DND-41 (cell line): ENCODE measurements around the gene ZNF71.

Source experiments
- ATAC-seq: fragments of 200-7000 bp; cut with Tn5 transposase; 3 replicates; pipeline ENCODE4 v1.9.1; 2021; ENCODE audit warnings: low read depth; ENCODE audit not compliant: insufficient read depth
- DNase-seq: peaks from one replicate; pipeline ENCODE4 v3.0.0-alpha.2; 2020
- H2AFZ ChIP-seq: 2 replicates; pipeline ENCODE4 v1.6.0; 2012; ENCODE audit warnings: low read depth, low read length
- H3K27ac ChIP-seq: 2 replicates; pipeline ENCODE4 v1.5.1; 2012; ENCODE audit warnings: low read length, inconsistent platforms
- H3K27me3 ChIP-seq: fragments of 200-600 bp; sonication (generic); 2 replicates; pipeline ENCODE4 v1.6.0; 2012; ENCODE audit warnings: low read length, mild to moderate bottlenecking, inconsistent platforms; ENCODE audit not compliant: insufficient read depth, poor library complexity
- H3K36me3 ChIP-seq: 2 replicates; pipeline ENCODE4 v1.5.1; 2012; ENCODE audit warnings: low read length, inconsistent platforms; ENCODE audit not compliant: insufficient read depth
- H3K4me1 ChIP-seq: 2 replicates; pipeline ENCODE4 v1.5.1; 2012; ENCODE audit warnings: mild to moderate bottlenecking, low read length; ENCODE audit not compliant: insufficient read depth
- H3K4me2 ChIP-seq: 2 replicates; pipeline ENCODE4 v1.6.0; 2012; ENCODE audit warnings: mild to moderate bottlenecking, moderate library complexity, low read length, inconsistent platforms; ENCODE audit not compliant: insufficient read depth
- H3K4me3 ChIP-seq, 2 experiments: fragments of 200-600 bp in 1 of 2; shearing (Covaris generic) in 1 of 2; 2 replicates each; pipeline ENCODE4 v1.5.1; 2012 to 2016; ENCODE audit warnings: inconsistent platforms in 2 of 2, low read length in 2 of 2, mild to moderate bottlenecking in 2 of 2, low read depth in 1 of 2, moderate library complexity in 1 of 2
- H3K79me2 ChIP-seq: 2 replicates; pipeline ENCODE4 v1.6.0; 2012; ENCODE audit warnings: low read length, inconsistent platforms; ENCODE audit not compliant: insufficient read depth
- H3K9ac ChIP-seq: 2 replicates; pipeline ENCODE4 v1.6.0; 2012; ENCODE audit warnings: low read depth, mild to moderate bottlenecking, inconsistent platforms, low read length, moderate library complexity
- H3K9me3 ChIP-seq: 2 replicates; pipeline ENCODE4 v1.5.1; 2012; ENCODE audit warnings: low read length, moderate library complexity, mild to moderate bottlenecking, inconsistent platforms; ENCODE audit not compliant: insufficient read depth, severe bottlenecking
- H4K20me1 ChIP-seq: 2 replicates; pipeline ENCODE4 v1.6.0; 2012; ENCODE audit warnings: low read length; ENCODE audit not compliant: insufficient read depth
- EZH2 ChIP-seq: IDR thresholded peaks from 3 replicates; pipeline ENCODE4 v1.6.1; 2012; ENCODE audit warnings: borderline replicate concordance, low read depth, mild to moderate bottlenecking, moderate library complexity, low read length, inconsistent platforms; ENCODE audit not compliant: severe bottlenecking
- TF ChIP-seq, protein P1 (sequence below): IDR thresholded peaks from 2 replicates; pipeline ENCODE4 v1.5.1; 2012; ENCODE audit warnings: borderline replicate concordance, low read length, moderate library complexity, mild to moderate bottlenecking; ENCODE audit not compliant: poor library complexity, severe bottlenecking; ENCODE audit errors: extremely low read depth

ZNF71 gene

GRCh38 chr19:56617531-56617930, 22.4 kb downstream of the ZNF71 start:
- no peak overlapping the region for H3K9ac ChIP-seq
- H3K27me3 ChIP-seq, result no peaks in the 10 kb centered on the region
- no peaks in the 10 kb centered on the region for H3K4me1 ChIP-seq
- DNase-seq (no peak), ATAC-seq (no peak)
- peaks cover 10% of the 10 kb centered on the region; the same call in 1 of the 2 replicates for H4K20me1 ChIP-seq
- H3K79me2 ChIP-seq, result peaks cover 57% of the 10 kb centered on the region
- TF ChIP-seq EZH2, result no peak
- TF ChIP-seq, protein P1, sequence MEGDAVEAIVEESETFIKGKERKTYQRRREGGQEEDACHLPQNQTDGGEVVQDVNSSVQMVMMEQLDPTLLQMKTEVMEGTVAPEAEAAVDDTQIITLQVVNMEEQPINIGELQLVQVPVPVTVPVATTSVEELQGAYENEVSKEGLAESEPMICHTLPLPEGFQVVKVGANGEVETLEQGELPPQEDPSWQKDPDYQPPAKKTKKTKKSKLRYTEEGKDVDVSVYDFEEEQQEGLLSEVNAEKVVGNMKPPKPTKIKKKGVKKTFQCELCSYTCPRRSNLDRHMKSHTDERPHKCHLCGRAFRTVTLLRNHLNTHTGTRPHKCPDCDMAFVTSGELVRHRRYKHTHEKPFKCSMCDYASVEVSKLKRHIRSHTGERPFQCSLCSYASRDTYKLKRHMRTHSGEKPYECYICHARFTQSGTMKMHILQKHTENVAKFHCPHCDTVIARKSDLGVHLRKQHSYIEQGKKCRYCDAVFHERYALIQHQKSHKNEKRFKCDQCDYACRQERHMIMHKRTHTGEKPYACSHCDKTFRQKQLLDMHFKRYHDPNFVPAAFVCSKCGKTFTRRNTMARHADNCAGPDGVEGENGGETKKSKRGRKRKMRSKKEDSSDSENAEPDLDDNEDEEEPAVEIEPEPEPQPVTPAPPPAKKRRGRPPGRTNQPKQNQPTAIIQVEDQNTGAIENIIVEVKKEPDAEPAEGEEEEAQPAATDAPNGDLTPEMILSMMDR, result no peak
- no peak overlapping the region for H2AFZ ChIP-seq
- no peak overlapping the region for H3K27ac ChIP-seq
- H3K9me3 ChIP-seq, result peaks cover 9% of the 10 kb centered on the region
- H3K4me2 ChIP-seq, result no peak overlapping the region
- H3K4me3 ChIP-seq, result no peak overlapping the region
- peaks cover 54% of the 10 kb centered on the region for H3K36me3 ChIP-seq

DNA sequence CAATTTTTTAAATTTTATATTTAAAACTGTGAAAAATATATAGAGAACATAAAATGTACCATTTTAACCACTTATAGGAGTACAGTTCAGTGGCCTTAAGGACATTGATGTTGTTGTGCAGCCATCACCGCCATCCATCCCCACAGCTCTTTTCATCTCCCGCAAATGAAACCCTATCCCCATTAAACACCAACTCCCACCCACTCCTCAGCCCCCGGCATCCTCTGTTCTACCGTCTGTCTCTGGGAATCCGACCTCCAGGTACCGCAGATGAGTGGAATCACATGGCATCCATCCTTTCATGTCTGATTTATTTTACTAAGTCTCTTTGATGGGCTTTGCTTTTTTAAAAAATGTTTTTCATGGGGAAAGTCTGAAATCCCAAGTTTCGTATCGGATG, 24.0 kb downstream of the ZNF71 start:
- TF ChIP-seq, protein P1, result no peak
- TF ChIP-seq EZH2, result no peak
- peaks cover 10% of the 10 kb centered on the region; the same call in 1 of the 2 replicates for H4K20me1 ChIP-seq
- no peak overlapping the region for H3K27ac ChIP-seq

DNA sequence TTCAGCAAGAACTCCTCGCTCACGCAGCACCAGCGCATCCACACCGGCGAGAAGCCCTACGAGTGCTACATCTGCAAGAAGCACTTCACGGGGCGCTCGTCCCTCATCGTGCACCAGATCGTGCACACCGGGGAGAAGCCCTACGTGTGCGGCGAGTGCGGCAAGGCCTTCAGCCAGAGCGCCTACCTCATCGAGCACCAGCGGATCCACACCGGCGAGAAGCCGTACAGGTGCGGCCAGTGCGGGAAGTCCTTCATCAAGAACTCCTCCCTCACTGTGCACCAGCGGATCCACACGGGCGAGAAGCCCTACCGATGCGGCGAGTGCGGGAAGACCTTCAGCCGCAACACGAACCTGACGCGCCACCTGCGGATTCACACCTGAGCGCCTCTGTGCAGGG, 27.3 kb downstream of the ZNF71 start:
- ATAC-seq (no peak), DNase-seq (no peak)
- peaks cover 10% of the 10 kb centered on the region; the same call in 1 of the 2 replicates for H4K20me1 ChIP-seq
- peaks cover 23% of the 10 kb centered on the region for H3K79me2 ChIP-seq
- H3K36me3 ChIP-seq, result peaks cover 61% of the 10 kb centered on the region
- H3K9ac ChIP-seq, result no peak overlapping the region
- H3K4me1 ChIP-seq, result no peaks in the 10 kb centered on the region
- H3K4me2 ChIP-seq, result no peak overlapping the region
- H3K27me3 ChIP-seq, result no peaks in the 10 kb centered on the region
- no peak overlapping the region for H2AFZ ChIP-seq
- H3K9me3 ChIP-seq, result peaks cover 7% of the 10 kb centered on the region
- no peak for TF ChIP-seq EZH2
- TF ChIP-seq, protein P1, result no peak
- H3K27ac ChIP-seq, result no peak overlapping the region
- no peak overlapping the region for H3K4me3 ChIP-seq

More for the DNA sequence above, 24.0 kb downstream of the ZNF71 start:
- H2AFZ ChIP-seq, result no peak overlapping the region
- H3K9me3 ChIP-seq, result peaks cover 9% of the 10 kb centered on the region
- no peak for DNase-seq
- H3K79me2 ChIP-seq, result peaks cover 46% of the 10 kb centered on the region
- H3K9ac ChIP-seq, result no peak overlapping the region
- H3K4me2 ChIP-seq, result no peak overlapping the region
- no peaks in the 10 kb centered on the region for H3K27me3 ChIP-seq
- no peak overlapping the region for H3K4me3 ChIP-seq
- peaks cover 56% of the 10 kb centered on the region for H3K36me3 ChIP-seq
- no peak for ATAC-seq
- H3K4me1 ChIP-seq, result no peaks in the 10 kb centered on the region

DNA sequence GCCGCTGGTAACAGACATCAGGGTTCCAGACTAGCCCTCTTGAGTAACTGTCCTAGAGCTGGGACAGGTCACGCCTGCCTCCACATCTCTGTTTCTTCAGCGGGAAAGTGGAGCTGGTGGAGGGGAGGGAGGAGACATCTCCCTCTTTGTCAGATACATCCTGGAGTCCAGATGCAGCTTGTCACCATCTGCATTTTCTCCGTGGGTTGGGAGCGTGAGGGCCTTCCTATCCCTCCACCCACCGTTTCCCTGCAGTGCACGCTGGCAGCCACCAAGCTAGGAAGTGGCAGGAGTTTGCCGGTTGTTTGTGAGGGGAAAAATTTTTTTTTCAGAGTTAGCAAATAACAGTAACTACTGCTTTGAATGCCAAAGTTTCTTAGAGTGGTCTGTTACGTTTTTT, 27.9 kb downstream of the ZNF71 start:
- no peak overlapping the region for H2AFZ ChIP-seq
- H3K36me3 ChIP-seq, result peaks cover 55% of the 10 kb centered on the region
- ATAC-seq (no peak), DNase-seq (no peak)
- TF ChIP-seq, protein P1, result no peak
- TF ChIP-seq EZH2, result no peak
- peaks cover 17% of the 10 kb centered on the region for H3K79me2 ChIP-seq
- no peak overlapping the region for H3K4me3 ChIP-seq
- no peak overlapping the region for H3K9ac ChIP-seq
- H3K9me3 ChIP-seq, result peaks cover 7% of the 10 kb centered on the region
- H3K4me2 ChIP-seq, result no peak overlapping the region
- H3K4me1 ChIP-seq, result no peaks in the 10 kb centered on the region
- no peaks in the 10 kb centered on the region for H3K27me3 ChIP-seq
- no peak overlapping the region for H3K27ac ChIP-seq
- peaks cover 8% of the 10 kb centered on the region; the same call in 1 of the 2 replicates for H4K20me1 ChIP-seq
